ENCODE data around the gene VAMP4. TPM values are rescaled to one million over a fixed set of nuclear protein-coding genes. Genes with fewer than 3 reads are reported as not detected.

VAMP4 gene
- total RNA-seq, 1 experiment from 2014 or later = 6.3 TPM

DNA sequence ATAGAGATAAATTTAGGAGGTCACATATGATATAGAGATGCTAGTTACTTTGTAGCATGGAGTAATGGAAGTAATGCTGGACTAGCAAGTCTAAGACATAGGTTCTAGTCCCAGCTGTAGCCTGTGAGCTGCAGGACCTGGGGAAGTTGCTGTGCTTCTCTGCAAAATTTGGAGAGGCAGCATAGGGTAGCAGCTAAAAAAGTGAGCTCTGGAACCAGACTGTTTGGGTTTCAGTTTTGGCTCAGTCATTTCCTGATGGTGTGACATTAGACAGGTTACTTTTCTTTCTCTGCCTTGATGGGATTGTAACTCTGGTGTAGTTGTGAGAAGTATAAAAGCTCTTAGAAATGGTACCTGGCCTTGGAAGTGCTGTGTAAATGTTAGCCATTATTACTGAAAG, 42.9 kb upstream of the VAMP4 start:
- no TSS peak for BruUV-seq (replicated peaks)
- no peak for DNase-seq (ENCODE audit: low read depth, low spot score)
- H3K4me1 ChIP-seq (ENCODE audit: control insufficient read depth in 1 of 2, insufficient read depth in 2 of 2, low read length in 2 of 2) = peaks cover 5 to 18% of the 10 kb centered on the region in 2 experiments; a peak in 2 of 4 replicates

More for the DNA sequence above, 42.9 kb upstream of the VAMP4 start:
- Histone ChIP-seq H3K79me2 (ENCODE audit: insufficient read depth, low read length) (peaks cover 57% of the 10 kb centered on the region), H3K4me3 (replicated peaks in 1 of 2; ENCODE audit: low read depth in 1 of 2, low read length in 2 of 2) (no peak overlapping the region), H2AFZ (ENCODE audit: low read depth, low read length, poor library complexity, severe bottlenecking) (no peak overlapping the region), H3K27me3 (ENCODE audit: insufficient read depth, low read length) (no peaks in the 10 kb centered on the region), H4K20me1 (ENCODE audit: insufficient read depth) (no peaks in the 10 kb centered on the region), H3K9me2 (ENCODE audit: insufficient read depth) (no peaks in the 10 kb centered on the region), H3K36me3 (ENCODE audit: control insufficient read depth in 1 of 2, insufficient read depth in 2 of 2, low read length in 2 of 2) (peaks cover 26 to 43% of the 10 kb centered on the region in 2 experiments; a peak in 3 of 4 replicates), H3K4me2 (ENCODE audit: low read length) (no peak overlapping the region), H3K9me3 (ENCODE audit: control insufficient read depth in 1 of 2, insufficient read depth in 1 of 2, low read depth in 1 of 2, low read length in 2 of 2) (no peaks in the 10 kb centered on the region), H3K27ac (ENCODE audit: low read depth, low read length) (no peak overlapping the region), H3K9ac (ENCODE audit: low read length) (no peak overlapping the region)
- ChIA-PET CTCF (no interaction called here), RAD21 (ENCODE audit: low non-redundant PET in 1 of 2, low total read pairs in 2 of 2, uncharacterized antibody in 2 of 2, unreplicated experiment in 2 of 2) (no interaction called here), POLR2A (no interaction called here)
- intact Hi-C loops (cut with micrococcal nuclease) = loop anchor here (5.0 kb wide), 2 partner anchors 42 to 137 kb away; partner anchors contain the start of gene VAMP4
- TF ChIP-seq, protein P1, sequence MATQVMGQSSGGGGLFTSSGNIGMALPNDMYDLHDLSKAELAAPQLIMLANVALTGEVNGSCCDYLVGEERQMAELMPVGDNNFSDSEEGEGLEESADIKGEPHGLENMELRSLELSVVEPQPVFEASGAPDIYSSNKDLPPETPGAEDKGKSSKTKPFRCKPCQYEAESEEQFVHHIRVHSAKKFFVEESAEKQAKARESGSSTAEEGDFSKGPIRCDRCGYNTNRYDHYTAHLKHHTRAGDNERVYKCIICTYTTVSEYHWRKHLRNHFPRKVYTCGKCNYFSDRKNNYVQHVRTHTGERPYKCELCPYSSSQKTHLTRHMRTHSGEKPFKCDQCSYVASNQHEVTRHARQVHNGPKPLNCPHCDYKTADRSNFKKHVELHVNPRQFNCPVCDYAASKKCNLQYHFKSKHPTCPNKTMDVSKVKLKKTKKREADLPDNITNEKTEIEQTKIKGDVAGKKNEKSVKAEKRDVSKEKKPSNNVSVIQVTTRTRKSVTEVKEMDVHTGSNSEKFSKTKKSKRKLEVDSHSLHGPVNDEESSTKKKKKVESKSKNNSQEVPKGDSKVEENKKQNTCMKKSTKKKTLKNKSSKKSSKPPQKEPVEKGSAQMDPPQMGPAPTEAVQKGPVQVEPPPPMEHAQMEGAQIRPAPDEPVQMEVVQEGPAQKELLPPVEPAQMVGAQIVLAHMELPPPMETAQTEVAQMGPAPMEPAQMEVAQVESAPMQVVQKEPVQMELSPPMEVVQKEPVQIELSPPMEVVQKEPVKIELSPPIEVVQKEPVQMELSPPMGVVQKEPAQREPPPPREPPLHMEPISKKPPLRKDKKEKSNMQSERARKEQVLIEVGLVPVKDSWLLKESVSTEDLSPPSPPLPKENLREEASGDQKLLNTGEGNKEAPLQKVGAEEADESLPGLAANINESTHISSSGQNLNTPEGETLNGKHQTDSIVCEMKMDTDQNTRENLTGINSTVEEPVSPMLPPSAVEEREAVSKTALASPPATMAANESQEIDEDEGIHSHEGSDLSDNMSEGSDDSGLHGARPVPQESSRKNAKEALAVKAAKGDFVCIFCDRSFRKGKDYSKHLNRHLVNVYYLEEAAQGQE (IDR thresholded peaks at IDR 0.05; ENCODE audit: low read depth) = no peak
- TF ChIP-seq FOSL1 (IDR thresholded peaks at IDR 0.05; ENCODE audit: low read depth) = no peak
- no peak for TF ChIP-seq SIN3A (IDR thresholded peaks at IDR 0.05; ENCODE audit: low read depth)
- TF ChIP-seq ZFX (IDR thresholded peaks at IDR 0.05) = no peak
- no peak for ATAC-seq

All from HCT116 (cell line).